NOMO-1 treated with DMSO at 0.1 percent for 48 hours (cell line): ENCODE measurements around the gene SIT1.
"Not testable (repeated sequence)": the region's sequence is repeated elsewhere in the genome, so short reads cannot be mapped to it uniquely, and the experiment has no call there.

Experiments
- DNase-seq: peaks from one replicate; lab custom pipeline; 2025; ENCODE audit not compliant: unreplicated experiment; lab: John Stamatoyannopoulos, UW

The SIT1 gene

GRCh38 chr9:35638751-35639150 lies 12.0 kb downstream of the SIT1 start:
- DNase-seq: not testable (repeated sequence)

GRCh38 chr9:35637427-35637955 lies 13.2 kb downstream of the SIT1 start:
- DNase-seq: not testable (repeated sequence)

GRCh38 chr9:35636877-35637246 lies 13.9 kb downstream of the SIT1 start:
- DNase-seq: not testable (repeated sequence)

- peak; percentile 43 for DNase-seq
Measured at GRCh38 chr9:35636135-35636876, 14.4 kb downstream of the SIT1 start.

GRCh38 chr9:35635730-35636129 lies 15.0 kb downstream of the SIT1 start:
- no peak for DNase-seq

- DNase-seq: no peak
Measured at GRCh38 chr9:35629597-35629996, 21.1 kb downstream of the SIT1 start.

- DNase-seq: no peak
Measured at GRCh38 chr9:35628389-35628991, 22.2 kb downstream of the SIT1 start.

- DNase-seq: no peak
Measured at GRCh38 chr9:35627575-35627974, 23.2 kb downstream of the SIT1 start.

- no peak for DNase-seq
Measured at GRCh38 chr9:35619800-35620158, 31.0 kb downstream of the SIT1 start.

GRCh38 chr9:35618854-35619799 lies 31.6 kb downstream of the SIT1 start:
- DNase-seq: no peak

GRCh38 chr9:35618325-35618727 lies 32.4 kb downstream of the SIT1 start, which contains the start of gene CD72:
Gene CD72, minus strand, starts transcription at chr9:35618413. Its CDS starts 110 bp downstream, at chr9:35618303.
- DNase-seq: no peak

- DNase-seq: no peak
Measured at GRCh38 chr9:35617548-35617947, 33.2 kb downstream of the SIT1 start.

GRCh38 chr9:35616681-35617459 lies 33.9 kb downstream of the SIT1 start:
- DNase-seq: peak; percentile 75

GRCh38 chr9:35615981-35616680 lies 34.6 kb downstream of the SIT1 start:
- no peak for DNase-seq

GRCh38 chr9:35612843-35613242 lies 37.9 kb downstream of the SIT1 start:
- DNase-seq: no peak

- not testable (repeated sequence) for DNase-seq
Measured at GRCh38 chr9:35612066-35612465, 38.7 kb downstream of the SIT1 start.

- peak; percentile 51 for DNase-seq
Measured at GRCh38 chr9:35611230-35611797, 39.4 kb downstream of the SIT1 start.

- no peak for DNase-seq
Measured at GRCh38 chr9:35609820-35610163, 40.9 kb downstream of the SIT1 start.

- no peak for DNase-seq
Measured at GRCh38 chr9:35609001-35609819, 41.5 kb downstream of the SIT1 start.
